GM19193 (cell line): ENCODE measurements around the gene APEH.

ENCODE experiments used
- POLR2A ChIP-seq: IDR thresholded peaks from 4 replicates; pipeline ENCODE4 v1.6.1; 2011; ENCODE audit not compliant: insufficient read depth, insufficient read length; ENCODE audit errors: extremely low read depth

Gene APEH

GRCh38 chr3:49673715-49674496, at the start of gene APEH:
Gene APEH (plus strand): TSS chr3:49674351. CDS start chr3:49674402, 51 bp downstream.
- TF ChIP-seq POLR2A, result peak; percentile 85

DNA sequence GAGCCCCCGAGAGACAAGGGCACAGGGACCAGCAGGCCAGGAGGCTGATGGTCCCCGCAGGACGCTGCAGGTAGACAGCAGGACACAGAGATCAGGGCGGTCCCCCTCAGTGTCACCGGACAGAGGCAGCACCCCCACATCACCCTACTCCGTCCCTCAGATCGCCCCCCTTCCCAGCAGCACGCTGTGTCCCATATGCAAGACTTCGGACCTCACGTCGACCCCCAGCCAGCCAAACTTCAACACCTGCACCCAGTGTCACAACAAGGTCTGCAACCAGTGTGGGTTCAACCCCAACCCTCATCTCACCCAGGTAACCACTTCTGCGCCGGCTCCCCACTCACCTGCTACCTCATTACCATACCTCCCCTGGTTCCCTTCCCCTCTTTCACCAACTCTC, 49.1 kb upstream of the APEH start:
- no peak for TF ChIP-seq POLR2A

DNA sequence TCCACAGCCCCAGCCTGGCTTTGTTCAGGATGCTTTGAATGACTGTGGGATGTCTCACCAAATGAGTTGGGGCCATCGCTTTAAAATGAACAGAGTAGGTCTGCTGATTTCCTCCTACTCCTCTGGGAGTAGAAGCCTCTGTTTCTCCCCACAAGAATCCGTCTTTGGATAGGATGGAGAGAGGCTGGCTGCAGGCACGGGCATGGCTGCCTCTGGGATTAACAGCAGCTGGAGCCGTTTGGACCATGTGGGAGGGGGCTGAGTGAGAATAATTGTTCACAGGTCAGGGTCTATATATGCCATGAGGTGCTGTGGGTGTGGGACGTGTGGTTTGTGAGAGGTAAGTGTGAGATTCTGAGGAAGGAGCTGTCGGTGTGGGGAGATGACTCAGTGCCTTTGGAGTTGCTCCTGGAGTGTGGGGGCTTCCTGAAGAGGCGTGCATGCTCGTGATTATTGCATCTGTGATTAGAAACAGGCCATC, 48.0 kb upstream of the APEH start:
- no peak for TF ChIP-seq POLR2A

- no peak for TF ChIP-seq POLR2A
Observed at GRCh38 chr3:49626796-49627195, 47.4 kb upstream of the APEH start.

GRCh38 chr3:49627634-49628033, 46.5 kb upstream of the APEH start:
- no peak for TF ChIP-seq POLR2A

DNA sequence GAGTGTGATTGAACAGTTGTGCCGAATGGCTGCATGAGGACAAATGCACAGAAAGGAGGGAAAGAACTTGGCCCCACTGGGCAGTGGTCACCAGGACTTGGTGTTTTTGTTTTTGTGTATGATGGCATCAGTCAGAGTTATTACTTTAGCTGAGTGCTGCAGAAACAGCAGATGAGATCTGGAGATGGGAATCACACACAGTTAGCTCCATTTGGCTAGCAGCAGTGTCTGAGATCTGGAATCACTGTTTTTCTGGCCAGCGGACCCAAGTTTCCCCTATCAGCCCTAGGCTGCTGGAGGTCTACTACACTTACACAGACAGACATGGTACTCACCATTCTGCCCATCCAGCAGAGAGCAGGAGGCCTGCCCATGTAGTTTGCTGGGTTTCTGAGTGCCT, 45.9 kb upstream of the APEH start:
- TF ChIP-seq POLR2A, result no peak

DNA sequence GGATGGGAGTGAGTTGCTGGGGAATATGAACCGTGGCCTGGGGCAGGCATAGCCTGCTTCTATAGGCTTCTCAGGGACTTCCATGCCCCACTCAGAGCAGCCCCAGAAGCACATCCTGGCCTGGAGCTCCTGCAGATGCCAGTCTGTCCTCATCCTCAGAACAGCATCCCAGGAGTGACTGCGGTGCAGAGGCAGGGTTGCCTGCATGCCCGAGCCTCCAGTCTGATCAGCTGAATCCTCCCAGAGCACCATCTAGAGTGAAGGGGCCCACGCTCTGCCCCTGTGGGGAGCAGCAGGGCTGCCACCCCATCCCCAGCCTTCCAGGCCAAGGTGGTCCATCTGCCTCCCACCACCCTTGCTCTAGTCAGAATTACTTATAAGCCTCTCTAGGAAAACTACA, 44.7 kb upstream of the APEH start:
- no peak for TF ChIP-seq POLR2A

GRCh38 chr3:49629866-49630265, 44.3 kb upstream of the APEH start:
- no peak for TF ChIP-seq POLR2A

DNA sequence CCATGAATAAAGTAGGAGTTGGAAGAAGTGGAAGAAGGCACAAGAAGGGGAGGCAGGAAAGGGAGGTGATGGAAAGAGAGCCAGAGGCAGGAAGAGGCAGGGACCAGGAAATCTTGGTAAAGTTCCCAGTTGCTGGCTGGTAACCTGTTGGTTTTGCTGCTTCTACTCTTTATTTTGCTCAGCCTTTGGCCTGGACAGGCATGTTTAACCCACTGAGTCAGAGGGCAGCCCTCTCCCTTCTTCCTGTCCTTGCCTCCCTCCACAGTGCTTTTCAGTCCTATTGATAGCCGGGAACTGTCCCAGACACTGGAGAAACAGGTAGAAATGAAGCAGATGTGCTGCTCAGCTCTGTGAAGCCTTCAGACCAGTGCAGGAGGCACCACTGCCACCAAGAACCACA, 43.4 kb upstream of the APEH start:
- TF ChIP-seq POLR2A, result no peak

GRCh38 chr3:49634736-49635135, 39.4 kb upstream of the APEH start:
- TF ChIP-seq POLR2A, result no peak

DNA sequence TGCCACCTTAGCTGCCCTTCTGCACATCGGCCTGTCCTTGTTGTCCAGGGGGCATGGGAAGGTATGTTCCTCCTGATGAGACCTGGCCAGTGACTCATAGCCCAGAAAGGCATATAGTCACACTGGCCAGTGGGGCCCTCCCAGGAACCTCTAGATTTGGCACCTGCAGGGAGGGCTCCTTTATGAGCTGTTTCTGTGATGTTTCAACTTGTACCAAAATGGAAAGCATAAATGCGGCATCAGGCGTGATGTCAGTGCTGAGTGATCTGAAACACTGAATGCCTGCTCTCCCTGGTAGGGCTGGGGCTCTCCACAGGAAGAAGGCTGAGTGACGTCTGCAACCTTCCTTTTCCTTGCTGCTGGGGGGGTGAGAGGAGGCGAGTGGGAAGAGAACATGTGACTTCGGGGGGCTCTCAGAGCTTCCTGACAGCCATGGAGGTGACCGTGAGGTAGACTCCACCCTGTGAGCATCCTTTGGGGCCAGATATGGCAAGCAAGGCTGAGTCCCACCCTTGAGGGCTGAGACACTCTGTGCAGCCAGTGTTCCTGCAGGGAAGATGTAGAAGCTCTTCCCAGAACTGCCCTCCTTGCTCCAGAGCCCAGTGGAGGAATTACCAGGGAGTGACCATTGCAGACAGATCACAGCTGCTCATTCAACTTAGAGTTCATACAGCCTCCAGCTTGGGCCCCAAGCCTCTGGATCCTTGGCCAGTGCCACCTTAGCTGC, 37.1 kb upstream of the APEH start:
- no peak for TF ChIP-seq POLR2A

DNA sequence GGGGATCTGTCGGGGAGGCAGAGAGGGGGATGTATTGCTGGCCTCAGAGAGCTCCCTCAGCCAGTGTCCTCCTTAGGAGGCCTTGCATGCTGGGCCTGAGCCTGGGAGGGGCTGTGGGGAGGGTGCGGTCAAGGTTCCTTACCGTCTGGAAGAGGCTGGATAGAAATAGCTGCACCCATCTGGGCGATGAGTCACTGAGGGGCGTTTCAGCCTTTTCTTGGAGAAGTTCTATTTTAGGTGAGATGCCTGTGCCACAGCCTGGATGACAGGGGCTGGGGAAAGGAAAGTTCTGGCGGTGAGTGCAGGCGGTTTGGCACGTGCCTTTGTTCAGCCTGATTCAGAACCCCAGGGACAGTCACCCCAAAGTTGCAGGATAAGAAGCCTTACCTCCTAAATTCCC, 35.7 kb upstream of the APEH start:
- TF ChIP-seq POLR2A, result no peak

DNA sequence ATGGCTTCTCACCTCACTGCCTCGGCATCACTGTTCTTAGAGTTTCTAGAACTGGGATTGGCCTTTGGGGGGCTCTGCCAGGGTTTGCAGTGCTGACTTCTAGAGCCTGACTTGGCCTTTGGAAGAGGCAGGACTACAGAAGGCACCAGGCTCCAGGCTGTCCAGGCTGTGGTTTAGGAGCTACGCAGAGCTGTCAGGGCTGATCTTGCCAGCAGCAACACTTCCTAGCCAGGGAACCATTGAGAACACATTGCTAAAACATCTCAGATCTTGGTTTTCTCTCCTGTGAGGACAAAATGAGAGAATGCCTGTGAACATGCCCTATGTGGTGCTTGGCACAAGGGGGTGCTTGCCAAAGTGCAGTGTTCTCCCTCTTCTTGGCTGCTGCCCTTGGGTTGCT, 34.6 kb upstream of the APEH start:
- no peak for TF ChIP-seq POLR2A

DNA sequence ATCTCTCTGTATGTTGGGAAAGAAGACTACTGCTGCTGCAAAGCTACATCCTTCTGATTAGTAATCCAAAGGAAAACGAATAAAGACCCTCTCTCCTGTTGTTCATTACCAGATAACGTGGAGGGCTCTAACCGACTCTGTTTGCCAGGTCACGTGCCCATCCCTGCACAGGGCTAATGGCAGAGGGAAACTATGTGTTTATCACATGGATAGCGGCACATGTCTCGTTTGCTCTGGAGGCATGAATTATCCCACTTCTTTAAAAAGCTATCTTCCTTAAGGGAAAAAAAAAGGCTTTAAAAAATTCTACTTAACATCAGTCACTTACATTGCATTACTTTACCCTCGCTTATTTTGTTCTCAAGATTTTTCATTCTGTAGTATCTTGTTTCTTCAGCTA, 32.9 kb upstream of the APEH start:
- no peak for TF ChIP-seq POLR2A

DNA sequence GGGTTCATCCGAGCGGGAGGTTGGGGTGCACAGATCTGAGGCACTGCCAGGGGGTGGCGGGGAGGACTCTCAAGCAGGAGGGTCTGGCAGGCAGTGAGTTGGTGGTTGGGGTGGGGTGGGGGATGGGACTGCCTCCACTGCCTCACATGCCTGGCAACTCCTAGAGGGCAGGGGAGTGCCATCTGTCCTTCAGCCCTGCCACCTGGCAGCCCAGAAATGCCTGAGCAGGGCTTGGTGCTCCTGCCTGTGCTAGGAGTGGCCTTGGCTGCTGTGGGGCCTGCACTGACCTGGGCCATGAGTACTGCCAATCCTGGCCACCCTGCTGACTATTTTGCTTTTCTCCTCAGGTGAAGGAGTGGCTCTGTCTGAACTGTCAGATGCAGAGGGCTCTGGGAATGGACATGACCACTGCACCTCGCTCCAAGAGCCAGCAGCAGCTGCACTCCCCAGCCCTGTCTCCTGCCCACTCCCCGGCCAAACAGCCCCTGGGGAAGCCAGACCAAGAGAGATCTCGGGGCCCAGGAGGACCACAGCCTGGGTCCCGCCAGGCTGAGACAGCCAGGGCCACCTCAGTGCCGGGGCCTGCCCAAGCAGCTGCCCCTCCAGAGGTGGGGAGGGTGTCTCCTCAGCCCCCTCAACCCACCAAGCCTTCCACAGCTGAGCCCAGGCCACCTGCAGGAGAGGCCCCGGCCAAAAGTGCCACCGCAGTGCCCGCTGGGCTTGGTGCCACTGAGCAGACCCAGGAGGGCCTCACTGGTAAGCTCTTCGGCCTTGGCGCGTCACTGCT, 32.0 kb upstream of the APEH start:
- TF ChIP-seq POLR2A, result no peak
